HG02678 (cell line): ENCODE measurements around the gene ABHD17B.

ENCODE experiments used
- ATAC-seq: cut with Tn5 transposase; IDR thresholded peaks from one replicate; pipeline ENCODE4 v1.9.1; 2021; ENCODE audit warnings: mild to moderate bottlenecking, moderate library complexity; ENCODE audit not compliant: unreplicated experiment

The ABHD17B gene

DNA sequence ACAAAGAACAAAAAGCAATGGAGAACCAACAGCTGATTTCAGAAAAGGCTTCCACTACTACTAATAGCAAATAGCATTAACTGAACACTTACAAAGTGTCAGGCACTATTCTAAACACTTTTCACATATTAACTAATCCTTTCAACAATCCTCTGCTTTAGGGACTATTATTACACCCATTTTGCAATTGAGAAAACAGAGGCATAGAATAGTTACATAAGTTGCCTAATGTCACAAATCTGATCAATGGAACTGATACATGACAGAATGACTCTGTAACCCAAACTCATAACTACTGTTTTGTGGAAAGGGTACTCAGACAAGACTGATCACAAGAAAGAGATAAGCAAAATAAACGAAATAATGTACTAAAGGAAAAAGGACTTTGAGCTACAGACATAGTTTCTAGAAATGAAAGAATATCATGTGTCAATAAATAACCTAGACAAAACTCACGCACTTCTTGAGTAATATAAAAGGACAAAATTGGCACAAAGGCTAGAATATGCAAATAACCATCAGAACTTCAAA, 31.3 kb downstream of the ABHD17B start:
- no peak for ATAC-seq

DNA sequence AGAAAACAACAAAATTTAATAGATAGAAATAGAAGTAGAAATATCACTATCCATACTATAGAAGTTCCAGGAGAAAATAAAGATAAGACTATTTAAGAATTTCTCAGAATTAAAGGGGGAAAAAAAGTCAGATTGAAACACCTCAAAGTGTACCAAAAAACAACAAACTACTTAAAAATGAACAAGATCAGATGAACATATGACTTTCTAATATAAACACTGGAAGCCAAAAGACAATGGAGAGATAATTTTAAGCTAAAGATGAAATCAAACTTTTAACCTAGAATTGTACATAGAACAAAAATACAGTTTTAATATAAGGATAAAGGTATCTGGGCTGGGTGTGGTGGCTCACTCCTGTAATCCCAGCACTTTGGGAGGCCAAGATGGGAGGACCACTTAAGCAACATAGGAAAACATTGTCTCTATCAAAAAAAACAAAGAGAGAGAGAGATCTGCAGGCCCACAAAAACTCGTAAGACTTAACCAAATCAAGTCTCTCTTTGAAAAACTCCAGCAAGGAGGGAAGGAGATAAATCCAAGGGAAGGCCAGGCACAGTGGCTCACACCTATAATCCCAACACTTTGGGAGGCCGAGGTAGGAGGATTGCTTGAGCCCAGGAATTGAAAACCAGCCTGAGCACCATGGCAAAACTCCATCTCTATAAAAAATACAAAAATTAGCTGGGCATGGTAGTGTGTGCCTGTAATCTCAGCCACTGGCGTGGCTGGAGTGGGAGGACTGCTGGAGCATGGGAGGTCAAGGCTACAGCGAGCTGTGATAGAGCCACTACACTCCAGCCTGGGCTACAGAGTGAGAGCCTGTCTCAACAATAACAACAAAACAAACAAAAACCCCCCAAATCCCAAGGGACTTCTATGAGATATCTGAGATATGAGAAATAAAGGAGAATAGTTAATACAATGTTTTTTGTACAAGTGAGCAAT, 32.4 kb downstream of the ABHD17B start:
- no peak for ATAC-seq

DNA sequence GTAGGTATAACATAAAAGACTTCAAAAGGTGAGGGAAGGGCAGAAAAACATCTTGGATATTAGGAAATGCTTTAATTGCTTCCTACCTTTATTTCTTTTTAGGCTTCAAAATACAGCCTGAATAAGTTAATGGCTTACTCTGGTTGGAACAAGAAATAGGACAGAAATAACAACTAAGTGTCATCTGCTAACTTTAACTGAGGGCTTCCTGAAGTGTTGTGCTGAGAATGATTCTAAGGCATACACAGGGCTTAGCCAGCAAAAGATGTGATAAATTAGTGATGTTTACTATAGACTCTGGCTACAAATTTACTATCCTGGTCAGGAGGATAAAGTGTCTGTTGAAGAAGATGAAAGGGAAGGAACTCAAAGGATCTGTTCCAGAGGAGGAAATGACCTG, 34.2 kb downstream of the ABHD17B start:
- no peak for ATAC-seq

DNA sequence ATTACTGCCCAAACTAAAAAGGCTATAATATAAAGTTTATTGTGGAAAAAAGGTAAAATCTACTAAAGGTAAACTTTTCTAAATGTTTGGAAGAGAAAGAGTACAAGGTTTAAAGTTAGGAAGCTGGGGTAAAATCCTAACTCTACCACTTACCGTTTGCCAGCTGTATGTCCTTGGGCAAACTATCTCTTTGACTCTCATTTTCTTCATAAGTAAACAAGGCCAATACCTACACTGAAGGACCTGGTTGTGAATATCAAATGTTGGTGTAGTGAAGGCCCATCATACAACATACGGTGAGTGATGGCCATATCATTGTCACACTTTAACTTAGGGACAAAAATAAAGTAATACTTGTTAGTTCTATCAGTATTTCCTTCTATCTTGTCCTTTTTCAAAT, 34.9 kb downstream of the ABHD17B start:
- ATAC-seq = no peak

DNA sequence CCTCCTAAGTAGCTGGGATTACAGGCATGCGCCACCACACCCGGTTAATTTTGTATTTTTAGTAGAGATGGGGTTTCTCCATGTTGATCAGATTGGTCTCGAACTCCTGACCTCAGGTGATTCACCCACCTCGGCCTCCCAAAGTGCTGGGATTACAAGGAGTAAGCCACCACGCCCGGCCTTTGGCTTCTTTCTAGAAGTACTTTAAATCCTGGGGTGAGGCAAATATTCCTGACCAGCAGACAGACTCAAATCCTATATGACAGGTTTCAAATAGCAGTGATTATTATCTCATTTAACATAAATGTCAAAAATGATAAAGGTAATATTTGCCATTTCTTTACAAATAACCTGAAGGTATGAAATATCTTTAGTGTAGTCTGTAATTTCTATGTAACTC, 35.6 kb downstream of the ABHD17B start:
- no peak for ATAC-seq

DNA sequence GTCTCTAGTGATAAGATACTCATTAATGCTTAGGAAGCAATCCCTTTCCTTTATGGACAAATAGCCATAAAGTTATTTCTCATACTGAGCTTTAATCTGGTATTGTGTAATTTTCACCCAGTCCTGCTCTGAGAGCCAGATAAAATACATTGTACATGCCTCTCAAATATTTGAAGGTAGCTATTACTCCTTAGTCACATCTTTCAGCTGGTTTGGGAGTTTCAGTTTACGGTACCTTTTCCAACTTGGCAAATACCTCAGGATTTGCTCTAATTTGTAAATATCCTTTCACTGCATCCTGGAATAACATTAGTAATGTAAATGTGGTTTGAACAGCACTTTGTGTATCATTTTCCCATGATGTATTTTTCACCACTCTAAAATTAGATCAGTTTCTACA, 47.4 kb downstream of the ABHD17B start:
- no peak for ATAC-seq

DNA sequence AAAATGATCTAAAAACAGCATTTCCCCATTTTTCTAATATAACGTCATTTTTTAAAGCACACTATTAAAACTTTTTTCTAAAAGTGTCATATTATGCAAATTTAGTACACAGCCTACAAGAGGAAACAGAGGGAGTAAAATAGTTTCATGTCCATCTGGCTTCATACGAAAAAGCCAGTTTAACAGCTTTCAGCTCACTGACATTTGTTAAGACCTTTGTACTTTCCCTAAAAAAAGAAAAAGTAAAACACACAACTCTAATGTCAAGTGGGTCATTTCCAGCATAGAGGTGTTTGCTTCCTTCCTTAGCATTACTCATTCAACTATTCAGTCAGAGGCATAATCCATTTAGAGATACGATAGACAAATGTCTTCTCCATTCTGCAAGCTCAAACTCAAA, 49.4 kb downstream of the ABHD17B start:
- no peak for ATAC-seq

DNA sequence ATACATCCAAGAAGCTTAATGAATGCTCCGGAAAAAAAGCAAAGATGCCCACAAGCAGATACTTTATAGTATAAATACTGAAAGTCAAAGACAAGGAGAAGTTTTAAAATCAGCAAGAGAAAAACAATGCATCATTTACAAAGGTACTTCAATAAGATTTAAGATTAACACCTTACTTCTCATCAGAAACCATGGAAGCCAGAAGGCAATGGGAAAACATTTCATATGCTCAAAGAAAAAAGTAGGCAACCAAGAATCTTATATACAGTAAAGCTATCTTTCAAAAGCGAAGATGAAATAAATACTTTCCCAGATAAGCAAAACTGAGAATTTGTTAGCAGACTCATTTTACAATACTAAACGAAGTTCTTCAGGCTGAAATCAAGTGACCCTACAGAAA, 51.1 kb downstream of the ABHD17B start:
- ATAC-seq = no peak

DNA sequence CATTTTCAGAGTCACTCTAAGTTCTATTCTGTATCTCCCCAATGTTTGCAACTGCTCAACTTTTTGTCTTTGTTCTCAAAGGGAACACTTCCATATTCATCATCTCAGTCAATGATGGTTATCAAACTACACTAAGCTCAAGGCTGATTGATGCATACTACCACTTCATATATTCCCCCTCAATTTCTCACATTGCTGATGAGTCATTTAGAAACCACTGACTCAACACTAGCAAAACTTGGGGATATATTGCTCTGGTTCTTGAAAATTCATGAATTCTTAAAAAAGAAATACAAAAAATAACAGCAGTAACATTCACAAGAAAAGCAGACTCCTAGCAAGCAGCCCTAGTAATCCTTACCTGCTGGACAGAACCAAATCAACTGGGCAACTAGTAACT, 52.2 kb downstream of the ABHD17B start:
- peak; percentile 72 for ATAC-seq

DNA sequence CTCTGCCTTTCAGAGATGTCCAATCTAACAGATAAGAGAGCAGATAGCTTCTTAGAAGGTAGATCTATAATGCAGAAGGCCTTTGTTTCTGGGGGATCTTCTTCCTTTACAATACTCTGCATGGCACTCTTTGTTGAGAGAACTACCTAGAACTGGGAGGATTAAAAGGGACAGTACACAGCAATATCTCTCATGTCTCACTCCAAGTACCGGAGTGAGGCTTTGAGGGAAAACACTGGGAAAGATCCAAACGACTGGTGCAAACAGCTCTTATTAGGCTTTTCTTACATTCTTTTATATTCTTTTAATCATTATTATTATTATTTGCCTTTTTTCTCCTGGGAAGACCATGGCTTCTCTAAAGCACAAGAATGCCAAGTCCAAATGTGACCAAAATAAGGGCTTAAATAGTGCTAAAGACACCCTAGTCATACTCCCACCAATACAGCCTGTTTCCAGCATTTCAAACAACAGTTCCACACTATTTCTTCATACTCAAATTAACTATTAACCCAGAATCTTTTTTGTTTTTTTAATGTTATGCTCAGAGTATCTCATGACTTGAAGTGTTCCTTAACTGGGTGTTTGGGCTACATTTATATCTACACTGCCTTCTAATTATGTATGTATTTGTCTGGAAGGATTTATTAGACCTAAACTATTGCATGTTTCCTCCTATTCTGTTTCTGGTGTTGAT, 52.7 kb downstream of the ABHD17B start:
- no peak for ATAC-seq

DNA sequence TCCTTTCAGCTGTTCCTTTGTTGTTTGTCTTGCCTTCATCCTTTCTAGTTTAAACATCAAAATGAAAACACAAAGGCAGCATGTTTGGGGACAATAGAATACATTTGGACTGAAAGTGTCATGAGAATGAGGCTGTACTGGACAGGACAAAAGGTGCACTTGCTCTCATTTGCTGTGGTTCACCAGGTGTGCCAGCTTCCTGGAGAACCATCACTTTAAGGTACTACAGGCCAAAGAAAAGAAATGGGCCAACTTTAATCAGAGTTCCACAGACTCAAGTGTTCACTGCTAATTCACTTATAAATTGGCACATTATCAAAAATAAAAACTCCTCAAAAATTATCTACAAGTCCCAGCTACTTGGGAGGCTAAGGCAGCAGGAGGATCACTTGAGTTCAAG, 53.8 kb downstream of the ABHD17B start:
- ATAC-seq = no peak

DNA sequence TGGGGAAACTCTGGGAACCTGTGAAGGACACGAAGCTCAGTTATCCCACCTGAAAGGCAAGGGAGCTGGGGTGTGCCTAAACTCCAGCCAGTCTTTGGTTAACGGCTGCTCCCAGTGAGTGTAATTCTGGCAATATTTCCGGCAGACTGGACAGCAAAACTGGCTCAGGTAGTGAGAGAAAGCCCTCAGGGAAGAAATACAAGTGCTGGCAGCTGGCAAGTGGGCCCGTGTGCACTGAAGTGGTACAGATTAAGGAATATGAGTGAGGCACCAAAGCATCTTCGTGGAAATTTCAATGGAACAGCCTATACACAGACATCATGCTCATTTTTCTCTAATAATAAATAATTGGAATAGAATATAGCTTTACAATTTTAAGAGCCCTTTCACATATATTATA, 56.2 kb downstream of the ABHD17B start:
- no peak for ATAC-seq

DNA sequence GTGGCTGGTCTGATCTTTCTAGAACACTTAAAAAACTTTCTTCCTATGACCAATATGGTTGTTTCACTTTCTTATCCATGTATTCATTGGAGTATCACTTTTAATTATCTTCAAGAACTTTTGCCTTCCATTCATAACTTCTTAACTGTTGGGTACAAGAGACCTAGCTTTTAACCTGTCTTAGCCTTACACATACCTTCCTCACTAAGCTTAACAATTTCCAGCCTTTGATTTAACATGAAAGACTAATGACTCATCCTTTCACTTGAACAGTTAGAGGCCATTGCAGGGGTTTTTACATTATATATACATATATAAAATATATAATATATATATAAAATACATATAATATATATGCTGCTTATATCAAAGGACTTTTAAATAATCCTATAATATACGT, 57.9 kb downstream of the ABHD17B start:
- ATAC-seq = no peak

DNA sequence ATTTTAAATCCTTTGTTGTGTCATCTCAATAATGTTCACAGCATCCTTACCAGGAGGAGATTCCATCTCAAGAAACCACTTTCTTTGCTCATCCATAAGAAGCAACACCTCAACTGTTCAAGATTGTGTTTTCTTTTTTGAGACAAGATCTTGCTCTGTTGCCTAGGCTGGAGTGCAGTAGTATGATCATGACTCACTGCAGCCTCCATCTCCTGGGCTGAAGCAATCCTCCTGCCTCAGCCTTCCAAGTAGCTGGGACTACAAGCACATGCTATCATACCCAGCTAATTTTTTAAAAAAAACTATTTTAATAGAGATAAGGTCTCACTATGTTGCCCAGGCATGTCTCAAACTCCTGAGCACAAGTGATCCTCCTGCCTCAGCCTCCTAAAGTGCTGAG, 60.0 kb downstream of the ABHD17B start:
- no peak for ATAC-seq

DNA sequence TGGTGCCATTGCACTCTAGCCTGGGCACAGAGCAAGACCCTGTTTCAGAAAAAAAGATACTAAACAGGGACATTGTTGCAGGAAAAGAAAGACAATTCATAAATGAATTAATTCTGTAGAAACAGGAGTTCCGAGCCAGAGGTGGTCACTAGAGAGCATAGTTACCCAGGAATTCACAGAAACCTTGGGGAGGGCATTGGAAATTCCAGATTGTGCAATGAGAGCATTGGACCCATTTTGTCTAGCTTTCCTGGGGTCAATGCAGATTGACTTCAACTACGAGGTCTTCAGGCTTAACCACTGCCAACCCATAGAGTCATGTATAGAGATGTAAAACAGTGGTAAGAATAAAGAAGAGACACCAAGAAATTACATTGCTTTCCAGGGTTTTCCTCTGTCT, 63.1 kb downstream of the ABHD17B start:
- no peak for ATAC-seq

DNA sequence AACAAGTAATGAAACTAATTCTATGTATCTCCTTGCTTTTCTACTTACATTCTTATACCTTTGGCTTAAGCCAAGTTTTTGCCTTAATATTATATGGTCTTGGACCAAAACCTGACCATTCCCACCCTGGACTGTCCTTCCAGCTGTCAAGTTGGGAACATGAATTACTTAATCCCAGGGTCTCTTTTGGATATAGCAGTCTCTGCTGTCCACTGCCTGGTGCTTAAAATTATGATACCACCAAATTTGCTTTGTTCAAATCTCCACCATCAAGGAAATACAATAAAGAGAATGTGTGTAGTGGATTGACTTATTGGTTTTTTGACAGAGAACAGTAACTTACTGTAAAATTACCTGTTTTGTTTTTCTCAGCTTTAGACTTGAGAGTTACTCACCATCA, 66.2 kb downstream of the ABHD17B start:
- ATAC-seq = no peak

DNA sequence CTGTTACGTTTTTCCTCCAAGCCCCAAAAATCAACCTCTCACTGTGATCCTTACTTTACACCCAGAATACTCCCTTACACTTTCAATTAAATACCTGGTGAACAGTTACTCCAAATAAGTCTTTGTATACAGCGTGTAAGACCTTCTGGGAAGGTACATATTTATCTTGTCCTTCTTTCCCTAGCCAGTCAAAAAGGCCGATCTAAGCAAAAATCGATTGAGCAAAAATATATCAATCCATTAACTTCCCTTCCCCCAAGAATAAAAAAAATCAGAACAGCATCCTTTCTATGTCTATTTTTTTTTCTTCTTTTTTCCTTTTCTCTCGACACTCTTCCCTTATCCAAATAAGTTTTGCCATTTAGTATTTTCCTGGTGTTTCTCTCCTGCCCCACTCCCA, 71.3 kb downstream of the ABHD17B start:
- ATAC-seq = no peak

DNA sequence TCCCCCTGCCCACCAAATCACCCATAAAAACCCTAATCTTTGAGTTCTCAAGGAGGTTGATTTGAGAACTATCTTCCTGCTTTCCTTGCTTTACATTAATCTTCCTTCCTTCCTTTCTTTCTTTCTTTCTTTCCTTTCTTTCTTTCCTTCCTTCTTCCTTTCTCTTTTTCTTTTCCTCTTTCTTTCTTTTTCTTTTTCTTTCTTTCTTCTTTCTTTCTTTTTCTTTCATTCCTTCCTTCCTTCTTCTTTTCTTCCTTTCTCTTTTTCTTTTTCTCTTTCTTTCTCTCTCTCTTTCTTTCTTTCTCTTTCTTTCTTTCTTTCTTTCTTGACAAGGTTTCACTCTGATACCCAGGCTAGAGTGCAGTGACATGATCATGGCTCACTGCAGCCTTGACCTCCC, 75.4 kb downstream of the ABHD17B start:
- no peak for ATAC-seq

DNA sequence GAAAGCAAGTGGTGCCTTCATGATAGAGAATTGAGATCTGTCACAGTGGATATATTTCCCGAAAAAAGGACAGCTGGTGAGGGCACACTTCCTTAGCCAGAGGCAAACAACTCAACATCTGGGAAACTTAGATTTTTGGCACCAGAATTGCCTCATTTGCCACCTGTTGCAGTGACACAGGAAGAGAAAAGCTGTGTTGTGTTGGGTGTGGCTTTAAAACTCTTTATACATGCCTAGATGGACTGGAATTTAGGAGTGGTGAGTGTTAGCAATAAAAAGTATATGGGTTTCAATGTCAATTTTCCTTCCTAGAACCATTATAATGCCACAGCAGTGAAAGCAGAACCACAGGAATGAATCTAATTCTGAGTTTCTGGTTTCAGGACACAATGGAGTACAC, 80.1 kb downstream of the ABHD17B start:
- no peak for ATAC-seq

DNA sequence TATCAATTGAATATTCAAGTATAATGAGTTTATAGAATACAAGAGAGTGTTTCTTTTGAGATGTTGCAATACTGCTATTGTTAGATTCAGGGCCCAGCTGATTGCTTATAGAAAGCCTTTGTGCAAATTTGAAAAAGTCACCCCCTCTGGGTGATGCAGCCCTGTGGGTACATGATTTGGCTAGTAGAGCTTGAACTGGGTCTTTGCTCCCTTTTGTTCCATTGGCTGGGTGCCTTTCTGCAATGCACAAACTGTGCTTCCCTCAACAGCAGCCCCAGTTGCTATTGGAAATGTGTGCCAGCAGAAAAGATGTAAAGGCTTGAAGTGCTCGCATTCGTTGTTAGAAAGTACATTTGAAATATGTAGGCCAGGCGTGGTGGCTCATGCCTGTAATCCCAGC, 80.8 kb downstream of the ABHD17B start:
- no peak for ATAC-seq

DNA sequence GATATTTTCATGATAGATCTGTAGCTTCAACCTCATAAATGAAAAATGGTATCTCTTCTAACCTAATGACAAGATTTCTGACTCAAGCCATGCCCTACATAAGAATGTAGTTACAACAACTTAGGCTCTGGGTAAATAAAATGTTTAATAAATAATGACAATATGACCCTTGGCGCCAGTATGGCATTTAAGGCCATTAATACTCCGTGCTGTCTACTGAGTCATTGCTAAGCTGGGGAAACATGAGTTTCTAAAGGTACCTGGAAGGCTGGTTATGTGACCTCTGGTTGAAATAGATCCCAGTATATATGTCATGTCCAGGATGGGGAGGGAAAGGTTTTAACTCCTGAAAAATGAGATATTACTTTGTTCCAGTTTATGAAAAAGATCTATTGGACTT, 84.7 kb downstream of the ABHD17B start:
- no peak for ATAC-seq

DNA sequence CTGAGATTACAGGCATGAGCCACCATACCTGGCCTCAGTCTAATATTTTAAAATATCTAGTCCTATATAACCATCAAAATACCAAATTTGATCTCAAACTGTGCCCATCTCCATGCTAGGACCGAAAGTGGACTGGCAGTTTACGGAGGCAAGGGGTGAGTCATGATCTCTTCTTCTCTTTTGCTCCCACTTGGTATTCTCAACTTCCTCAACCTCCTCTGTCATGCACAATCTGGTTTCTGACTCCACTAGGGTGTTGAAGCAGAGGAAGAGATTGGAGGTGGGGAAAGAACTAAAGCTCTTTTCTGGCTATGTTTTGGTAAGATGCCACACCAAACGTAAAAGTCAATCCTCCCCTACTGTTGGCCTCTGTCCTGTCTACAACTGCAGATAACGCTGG, 86.7 kb downstream of the ABHD17B start:
- no peak for ATAC-seq
